HEK293 (cell line): ENCODE results near the gene ARMC2.

Source experiments
- CTCF ChIA-PET: fragments of 350-600 bp; formaldehyde crosslinking; extraction: SDS; loops from one replicate; lab custom pipeline; 2021; ENCODE audit warnings: antibody characterized with exemption; lab: Yijun Ruan, JAX
- POLR2A ChIA-PET: fragments of 300-600 bp; formaldehyde crosslinking; extraction: SDS; loops from one replicate; lab custom pipeline; 2020; ENCODE audit warnings: antibody characterized with exemption, inconsistent platforms; lab: Yijun Ruan, JAX
- H3K27ac ChIP-seq: fragments of 200-500 bp; sonication (Bioruptor generic); 2 replicates; pipeline ENCODE4 v1.5.1; 2014; ENCODE audit warnings: low read depth, low read length, control low read depth, inconsistent platforms; ENCODE audit errors: extremely low read depth
- H3K36me3 ChIP-seq, 2 experiments: fragments of 200-500 bp in 1 of 2; sonication (Bioruptor generic) in 1 of 2; 1 replicate in 1 of 2; 2 replicates in 1 of 2; pipeline ENCODE4 v1.5.1; 2014 to 2017; ENCODE audit warnings: inconsistent platforms in 2 of 2, low read length in 2 of 2; ENCODE audit not compliant: control insufficient read depth in 2 of 2, insufficient read depth in 1 of 2
- H3K4me1 ChIP-seq: fragments of 200-500 bp; sonication (Bioruptor generic); 2 replicates; pipeline ENCODE4 v1.5.1; 2014; ENCODE audit warnings: mild to moderate bottlenecking, low read length, inconsistent platforms; ENCODE audit not compliant: control insufficient read depth, insufficient read depth
- H3K4me3 ChIP-seq: 2 replicates; pipeline ENCODE4 v1.5.1; 2011; ENCODE audit warnings: low read depth, mild to moderate bottlenecking, control low read depth, low read length, moderate library complexity
- H3K9me3 ChIP-seq: fragments of 200-500 bp; sonication (Bioruptor generic); 2 replicates; pipeline ENCODE4 v1.5.1; 2014; ENCODE audit warnings: low read depth, low read length, inconsistent platforms; ENCODE audit not compliant: control insufficient read depth, insufficient read depth
- CTCF ChIP-seq: fragments of 450-650 bp; formaldehyde crosslinking; IDR thresholded peaks from 2 replicates; pipeline ENCODE4 v1.5.1; 2016; ENCODE audit warnings: missing biosample characterization, missing genetic modification characterization
- EGR2 ChIP-seq: fragments of 450-650 bp; formaldehyde crosslinking; IDR thresholded peaks from 2 replicates; pipeline ENCODE4 v1.5.1; 2016; ENCODE audit warnings: low read depth, missing biosample characterization, missing genetic modification characterization
- GLI2 ChIP-seq: fragments of 450-650 bp; formaldehyde crosslinking; IDR thresholded peaks from 2 replicates; pipeline ENCODE4; 2017; ENCODE audit warnings: missing biosample characterization, missing genetic modification characterization, low read depth, borderline replicate concordance
- KLF1 ChIP-seq: fragments of 450-650 bp; formaldehyde crosslinking; IDR thresholded peaks from 2 replicates; pipeline ENCODE4 v1.5.1; 2016; ENCODE audit warnings: missing biosample characterization, missing genetic modification characterization
- OVOL3 ChIP-seq: fragments of 450-650 bp; formaldehyde crosslinking; IDR thresholded peaks from 2 replicates; pipeline ENCODE4 v1.5.1; 2016; ENCODE audit warnings: missing biosample characterization, missing genetic modification characterization
- SALL2 ChIP-seq: fragments of 450-650 bp; formaldehyde crosslinking; IDR thresholded peaks from 2 replicates; pipeline ENCODE4 v1.5.0; 2017; ENCODE audit warnings: missing biosample characterization, mild to moderate bottlenecking, missing genetic modification characterization, borderline replicate concordance
- SP7 ChIP-seq: fragments of 450-650 bp; formaldehyde crosslinking; IDR thresholded peaks from 2 replicates; pipeline ENCODE4 v1.5.1; 2016; ENCODE audit warnings: missing biosample characterization, missing genetic modification characterization
- TRIM28 ChIP-seq: IDR thresholded peaks from 2 replicates; pipeline ENCODE4 v1.6.1; 2011; ENCODE audit warnings: low read length, control low read depth, borderline replicate concordance
- ZBTB1 ChIP-seq: fragments of 450-650 bp; formaldehyde crosslinking; IDR thresholded peaks from 2 replicates; pipeline ENCODE4 v1.5.1; 2016; ENCODE audit warnings: missing biosample characterization, missing genetic modification characterization
- ZBTB48 ChIP-seq: fragments of 450-650 bp; formaldehyde crosslinking; IDR thresholded peaks from 2 replicates; pipeline ENCODE4 v1.5.1; 2016; ENCODE audit warnings: missing biosample characterization, missing genetic modification characterization
- ZBTB6 ChIP-seq: fragments of 450-650 bp; formaldehyde crosslinking; IDR thresholded peaks from 2 replicates; pipeline ENCODE4 v1.5.1; 2017; ENCODE audit warnings: missing biosample characterization, missing genetic modification characterization
- ZNF114 ChIP-seq: fragments of 450-650 bp; formaldehyde crosslinking; IDR thresholded peaks from 2 replicates; pipeline ENCODE4 v1.5.0; 2017; ENCODE audit warnings: missing biosample characterization, missing genetic modification characterization
- ZNF146 ChIP-seq: fragments of 450-650 bp; formaldehyde crosslinking; IDR thresholded peaks from 2 replicates; pipeline ENCODE4 v1.5.1; 2016; ENCODE audit warnings: missing biosample characterization, missing genetic modification characterization
- ZNF202 ChIP-seq: fragments of 450-650 bp; formaldehyde crosslinking; IDR thresholded peaks from 2 replicates; pipeline ENCODE4 v1.5.1; 2016; ENCODE audit warnings: missing biosample characterization, missing genetic modification characterization, borderline replicate concordance
- ZNF239 ChIP-seq: fragments of 450-650 bp; formaldehyde crosslinking; IDR thresholded peaks from 2 replicates; pipeline ENCODE4 v1.5.1; 2016; ENCODE audit warnings: missing biosample characterization, missing genetic modification characterization
- ZNF585B ChIP-seq: fragments of 450-650 bp; formaldehyde crosslinking; IDR thresholded peaks from 2 replicates; pipeline ENCODE4 v1.5.1; 2016; ENCODE audit warnings: missing biosample characterization, missing genetic modification characterization
- ZNF660 ChIP-seq: fragments of 450-650 bp; IDR thresholded peaks from 2 replicates; pipeline ENCODE4 v1.5.1; 2018; ENCODE audit warnings: missing biosample characterization, mild to moderate bottlenecking, missing genetic modification characterization
- ZNF704 ChIP-seq: fragments of 450-650 bp; formaldehyde crosslinking; IDR thresholded peaks from 2 replicates; pipeline ENCODE4 v1.5.1; 2016; ENCODE audit warnings: missing biosample characterization, missing genetic modification characterization
- ZNF776 ChIP-seq: fragments of 450-650 bp; formaldehyde crosslinking; IDR thresholded peaks from 2 replicates; pipeline ENCODE4 v1.5.0; 2017; ENCODE audit warnings: missing biosample characterization, missing genetic modification characterization, borderline replicate concordance
- ZNF785 ChIP-seq: fragments of 450-650 bp; formaldehyde crosslinking; IDR thresholded peaks from 2 replicates; pipeline ENCODE4 v1.5.1; 2016; ENCODE audit warnings: missing biosample characterization, missing genetic modification characterization
- ZNF792 ChIP-seq: fragments of 450-650 bp; formaldehyde crosslinking; IDR thresholded peaks from 2 replicates; pipeline ENCODE4 v1.5.1; 2016; ENCODE audit warnings: missing biosample characterization, missing genetic modification characterization
- ZSCAN23 ChIP-seq: fragments of 450-650 bp; formaldehyde crosslinking; IDR thresholded peaks from 2 replicates; pipeline ENCODE4 v1.5.1; 2016; ENCODE audit warnings: missing biosample characterization, missing genetic modification characterization
- ZSCAN4 ChIP-seq: fragments of 450-650 bp; formaldehyde crosslinking; IDR thresholded peaks from 2 replicates; pipeline ENCODE4 v1.5.1; 2017; ENCODE audit warnings: missing biosample characterization, missing genetic modification characterization
- TF ChIP-seq, protein P1 (sequence below): fragments of 450-650 bp; formaldehyde crosslinking; IDR thresholded peaks from 2 replicates; pipeline ENCODE4; 2016; ENCODE audit warnings: missing biosample characterization, missing genetic modification characterization

Gene ARMC2

GRCh38 chr6:108987156-108987555 lies 138.9 kb downstream of the ARMC2 start (continued):
- TF ChIP-seq, protein P1, sequence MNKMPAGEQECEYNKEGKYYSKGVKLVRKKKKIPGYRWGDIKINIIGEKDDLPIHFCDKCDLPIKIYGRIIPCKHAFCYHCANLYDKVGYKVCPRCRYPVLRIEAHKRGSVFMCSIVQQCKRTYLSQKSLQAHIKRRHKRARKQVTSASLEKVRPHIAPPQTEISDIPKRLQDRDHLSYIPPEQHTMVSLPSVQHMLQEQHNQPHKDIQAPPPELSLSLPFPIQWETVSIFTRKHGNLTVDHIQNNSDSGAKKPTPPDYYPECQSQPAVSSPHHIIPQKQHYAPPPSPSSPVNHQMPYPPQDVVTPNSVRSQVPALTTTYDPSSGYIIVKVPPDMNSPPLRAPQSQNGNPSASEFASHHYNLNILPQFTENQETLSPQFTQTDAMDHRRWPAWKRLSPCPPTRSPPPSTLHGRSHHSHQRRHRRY (tag by site-specific recombination), result no peak
- TF ChIP-seq ZNF146 (tag by site-specific recombination) (no peak), ZNF202 (tag by site-specific recombination) (no peak)
- TF ChIP-seq, all 188 proteins: peak for 0

DNA sequence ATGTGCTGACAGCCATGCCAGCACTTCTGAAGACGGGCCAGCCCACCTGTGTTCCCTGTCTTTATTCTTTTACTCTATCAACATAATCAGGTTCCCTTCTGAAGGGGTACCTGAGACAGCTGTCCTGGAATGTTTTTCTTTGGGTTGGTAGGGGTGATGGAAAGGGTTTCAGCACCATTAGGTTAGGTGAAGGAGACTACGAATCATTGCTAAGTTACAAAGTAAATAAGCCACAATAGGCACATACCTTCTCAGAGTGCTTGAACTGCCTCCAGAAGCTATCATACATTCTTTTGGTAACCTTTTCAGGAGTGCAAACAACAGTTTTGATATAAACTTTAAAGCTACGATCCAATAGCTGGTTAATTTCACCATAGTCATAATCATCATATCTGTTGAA lies 140.1 kb downstream of the ARMC2 start:
- H3K36me3 ChIP-seq, result peaks cover 57 to 74% of the 10 kb centered on the region in 2 experiments
- H3K9me3 ChIP-seq, result no peaks in the 10 kb centered on the region
- H3K4me3 ChIP-seq, result no peak overlapping the region
- TF ChIP-seq EGR2 (tag by site-specific recombination) (no peak), ZSCAN23 (tag by site-specific recombination) (no peak), ZNF792 (tag by site-specific recombination) (no peak), ZBTB1 (no peak), ZBTB6 (tag by site-specific recombination) (no peak), SP7 (tag by site-specific recombination) (no peak), SALL2 (tag by site-specific recombination) (no peak), ZSCAN4 (tag by site-specific recombination) (no peak), TRIM28 (no peak), ZNF704 (tag by site-specific recombination) (no peak), KLF1 (tag by site-specific recombination) (no peak), ZNF660 (tag by site-specific recombination) (no peak), GLI2 (tag by site-specific recombination) (no peak), ZNF114 (tag by site-specific recombination) (no peak), CTCF (tag by site-specific recombination) (no peak)
- CTCF ChIA-PET, result interaction anchor here (0.6 to 1.0 kb wide), 2 partner anchors 85 to 559 kb away, joined by 3 to 5 read pairs; no protein-coding TSS in a partner anchor
- H3K27ac ChIP-seq, result no peak overlapping the region
- POLR2A ChIA-PET, result no interaction called here
- H3K4me1 ChIP-seq, result no peaks in the 10 kb centered on the region

- no peaks in the 10 kb centered on the region for H3K9me3 ChIP-seq
- POLR2A ChIA-PET, result no interaction called here
- no peaks in the 10 kb centered on the region for H3K4me1 ChIP-seq
- no peak overlapping the region for H3K27ac ChIP-seq
- H3K4me3 ChIP-seq, result no peak overlapping the region
- CTCF ChIA-PET, result interaction anchor here (0.5 to 0.6 kb wide), 2 partner anchors 554 to 560 kb away, joined by 3 read pairs; no protein-coding TSS in a partner anchor
- peaks cover 58 to 79% of the 10 kb centered on the region in 2 experiments for H3K36me3 ChIP-seq
- TF ChIP-seq ZNF785 (tag by site-specific recombination) (no peak), ZNF585B (tag by site-specific recombination) (no peak), ZNF776 (tag by site-specific recombination) (no peak), ZBTB48 (tag by site-specific recombination) (no peak), ZNF239 (tag by site-specific recombination) (no peak), TRIM28 (no peak), CTCF (tag by site-specific recombination) (no peak), OVOL3 (tag by site-specific recombination) (no peak)
- TF ChIP-seq, protein P1 (tag by site-specific recombination), result no peak
Observed at GRCh38 chr6:108988765-108989164, 140.5 kb downstream of the ARMC2 start.
